ENCODE measurements around the gene ISLR. TPM values are rescaled to one million over a fixed set of nuclear protein-coding genes. Genes with fewer than 3 reads are reported as not detected.

ISLR gene
- total and polyA plus RNA-seq, 2 donors (not counting 1 experiment from before 2014, with no cell fraction given), result 14.0 to 17.3 TPM

DNA sequence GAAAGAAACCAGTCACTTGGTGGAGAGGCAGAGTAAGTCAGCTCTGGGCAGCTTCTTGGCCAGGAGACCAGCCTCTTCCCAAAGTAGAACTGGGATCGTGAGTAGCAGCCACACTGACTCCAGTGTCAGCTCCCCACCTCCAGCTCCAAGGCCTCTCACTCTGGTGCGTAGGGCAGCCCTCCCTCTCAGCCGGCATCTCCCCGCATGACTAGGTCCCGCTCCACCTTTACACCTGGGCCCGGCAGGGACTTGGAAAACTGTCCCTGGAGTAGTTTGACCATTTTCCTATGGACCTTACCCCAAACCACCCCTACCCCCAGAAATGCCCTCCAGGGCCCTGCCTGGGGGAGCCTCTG lies 25.8 kb downstream of the ISLR start:
- no peak overlapping the region for H3K4me3 ChIP-seq (replicated peaks in 1 of 4; ENCODE audit: control extremely low read depth in 1 of 4, insufficient read depth in 1 of 4, low read depth in 3 of 4, low read length in 4 of 4)
- no peak overlapping the region for H2AFZ ChIP-seq (ENCODE audit: low read length)
- no peak for DNase-seq (ENCODE audit: low read depth in 2 of 2)
- TF ChIP-seq EZH2 (IDR thresholded peaks at IDR 0.05; ENCODE audit: low read length, missing control alignments) (no peak), CTCF (conservative IDR thresholded peaks at IDR 0.05 in 1 of 2, IDR thresholded peaks at IDR 0.05 in 1 of 2; ENCODE audit: low read depth in 1 of 2, low read length in 2 of 2) (no peak)
- peaks cover 17% of the 10 kb centered on the region for H3K4me1 ChIP-seq (ENCODE audit: control insufficient read depth, extremely low read depth, insufficient read depth, low read length)
- no peaks in the 10 kb centered on the region for H3K9me3 ChIP-seq (ENCODE audit: control insufficient read depth, insufficient read depth, low read depth, low read length)
- H4K20me1 ChIP-seq (ENCODE audit: control insufficient read depth, extremely low read depth, insufficient read depth, low read length), result no peaks in the 10 kb centered on the region
- no peaks in the 10 kb centered on the region for H3K79me2 ChIP-seq (ENCODE audit: control insufficient read depth, insufficient read depth, low read length)
- no peak overlapping the region for H3K4me2 ChIP-seq (ENCODE audit: extremely low read depth, insufficient read depth, low read length)
- no peak overlapping the region for H3K9ac ChIP-seq (ENCODE audit: insufficient read depth, low read length)
- H3K27ac ChIP-seq (ENCODE audit: insufficient read depth, low read length), result no peak overlapping the region
- H3K27me3 ChIP-seq (ENCODE audit: control insufficient read depth, insufficient read depth, low read length), result no peaks in the 10 kb centered on the region
- H3K36me3 ChIP-seq (ENCODE audit: control insufficient read depth, insufficient read depth, low read length), result no peaks in the 10 kb centered on the region

GRCh38 chr15:74200412-74200815 lies 26.9 kb downstream of the ISLR start:
- Histone ChIP-seq H3K4me1 (ENCODE audit: control insufficient read depth, extremely low read depth, insufficient read depth, low read length) (peaks cover 17% of the 10 kb centered on the region), H3K4me2 (ENCODE audit: extremely low read depth, insufficient read depth, low read length) (peak overlapping the region; percentile 54), H3K27ac (ENCODE audit: insufficient read depth, low read length) (peak overlapping the region; percentile 16), H3K4me3 (replicated peaks in 1 of 4; ENCODE audit: control extremely low read depth in 1 of 4, insufficient read depth in 1 of 4, low read depth in 3 of 4, low read length in 4 of 4) (no peak overlapping the region), H3K79me2 (ENCODE audit: control insufficient read depth, insufficient read depth, low read length) (no peaks in the 10 kb centered on the region), H3K36me3 (ENCODE audit: control insufficient read depth, insufficient read depth, low read length) (no peaks in the 10 kb centered on the region), H3K9ac (ENCODE audit: insufficient read depth, low read length) (no peak overlapping the region), H2AFZ (ENCODE audit: low read length) (no peak overlapping the region), H4K20me1 (ENCODE audit: control insufficient read depth, extremely low read depth, insufficient read depth, low read length) (no peaks in the 10 kb centered on the region), H3K27me3 (ENCODE audit: control insufficient read depth, insufficient read depth, low read length) (no peaks in the 10 kb centered on the region), H3K9me3 (ENCODE audit: control insufficient read depth, insufficient read depth, low read depth, low read length) (no peaks in the 10 kb centered on the region)
- no peak for TF ChIP-seq CTCF (conservative IDR thresholded peaks at IDR 0.05 in 1 of 2, IDR thresholded peaks at IDR 0.05 in 1 of 2; ENCODE audit: low read depth in 1 of 2, low read length in 2 of 2)
- TF ChIP-seq EZH2 (IDR thresholded peaks at IDR 0.05; ENCODE audit: low read length, missing control alignments), result no peak
- peak; percentile 61 to 79 for DNase-seq (ENCODE audit: low read depth in 2 of 2)

DNA sequence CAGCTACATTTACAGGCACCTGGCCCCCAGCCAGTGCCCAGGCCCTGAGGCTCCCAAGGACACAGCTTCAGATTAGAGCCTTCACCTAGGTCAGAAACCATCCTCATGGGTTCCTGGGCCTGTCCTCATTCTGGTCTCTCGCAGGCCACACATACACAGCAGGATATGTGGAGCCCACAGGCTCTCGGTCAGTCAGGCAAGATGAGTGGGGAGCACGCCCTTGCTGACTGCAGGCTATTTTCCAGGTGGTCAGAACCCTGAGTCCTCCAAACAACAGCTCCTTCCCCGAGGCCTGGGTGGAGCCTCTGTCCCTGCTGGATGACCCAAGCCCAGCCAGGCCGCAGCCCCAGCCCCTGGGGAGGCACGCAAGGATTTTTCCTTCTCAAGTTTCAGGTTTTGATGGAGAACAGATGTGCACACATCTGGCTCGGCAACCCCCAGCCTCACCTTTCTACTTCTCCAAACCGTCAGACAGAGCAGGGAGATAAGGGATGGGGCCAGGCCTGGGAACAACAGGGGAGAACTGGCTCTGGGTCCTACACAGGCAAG lies 27.4 kb downstream of the ISLR start:
- Histone ChIP-seq H3K4me1 (ENCODE audit: control insufficient read depth, extremely low read depth, insufficient read depth, low read length) (peaks cover 17% of the 10 kb centered on the region), H3K9ac (ENCODE audit: insufficient read depth, low read length) (no peak overlapping the region), H3K36me3 (ENCODE audit: control insufficient read depth, insufficient read depth, low read length) (no peaks in the 10 kb centered on the region), H3K4me3 (replicated peaks in 1 of 4; ENCODE audit: control extremely low read depth in 1 of 4, insufficient read depth in 1 of 4, low read depth in 3 of 4, low read length in 4 of 4) (no peak overlapping the region), H3K9me3 (ENCODE audit: control insufficient read depth, insufficient read depth, low read depth, low read length) (no peaks in the 10 kb centered on the region), H3K79me2 (ENCODE audit: control insufficient read depth, insufficient read depth, low read length) (no peaks in the 10 kb centered on the region), H3K4me2 (ENCODE audit: extremely low read depth, insufficient read depth, low read length) (peak overlapping the region; percentile 54), H3K27ac (ENCODE audit: insufficient read depth, low read length) (peak overlapping the region; percentile 16), H4K20me1 (ENCODE audit: control insufficient read depth, extremely low read depth, insufficient read depth, low read length) (no peaks in the 10 kb centered on the region), H3K27me3 (ENCODE audit: control insufficient read depth, insufficient read depth, low read length) (no peaks in the 10 kb centered on the region), H2AFZ (ENCODE audit: low read length) (no peak overlapping the region)
- peak; percentile 54 to 55 for DNase-seq (ENCODE audit: low read depth in 2 of 2)
- TF ChIP-seq EZH2 (IDR thresholded peaks at IDR 0.05; ENCODE audit: low read length, missing control alignments), result no peak
- TF ChIP-seq CTCF (conservative IDR thresholded peaks at IDR 0.05 in 1 of 2, IDR thresholded peaks at IDR 0.05 in 1 of 2; ENCODE audit: low read depth in 1 of 2, low read length in 2 of 2), result no peak

Measured in fibroblast of lung (primary cell).